GM12878 (cell line): ENCODE measurements around the gene SLFN13. TPM values are rescaled to one million over a fixed set of nuclear protein-coding genes. Genes with fewer than 3 reads are reported as not detected.

ENCODE experiments used
- ATF7 ChIP-seq: fragments of 450-650 bp; IDR thresholded peaks from 2 replicates; pipeline ENCODE4 v1.6.1; 2016; ENCODE audit warnings: low read depth, mild to moderate bottlenecking
- CREM ChIP-seq: IDR thresholded peaks from 2 replicates; pipeline ENCODE4 v1.6.1; 2014; ENCODE audit warnings: antibody characterized with exemption, low read depth
- FOS ChIP-seq: IDR thresholded peaks from 3 replicates; pipeline ENCODE4 v1.6.1; 2011; ENCODE audit warnings: borderline replicate concordance; ENCODE audit not compliant: insufficient read length; ENCODE audit errors: extremely low read depth
- FOXM1 ChIP-seq: IDR thresholded peaks from 2 replicates; pipeline ENCODE4 v1.6.1; 2012; ENCODE audit warnings: low read depth, mild to moderate bottlenecking, inconsistent platforms, low read length, moderate library complexity
- GABPA ChIP-seq: IDR thresholded peaks from 2 replicates; pipeline ENCODE4 v1.6.1; 2014; ENCODE audit warnings: antibody characterized with exemption, low read depth, mild to moderate bottlenecking, inconsistent platforms
- HDAC2 ChIP-seq: fragments of 200-600 bp; sonication (generic); IDR thresholded peaks from 2 replicates; pipeline ENCODE4 v1.6.1; 2017
- IKZF1 ChIP-seq: fragments of 450-650 bp; conservative IDR thresholded peaks from 2 replicates; pipeline ENCODE4 v1.6.1; 2017; ENCODE audit warnings: antibody characterized with exemption, mild to moderate bottlenecking
- MEF2A ChIP-seq: IDR thresholded peaks from 2 replicates; pipeline ENCODE4 v1.6.1; 2011; ENCODE audit warnings: low read depth, mild to moderate bottlenecking, low read length, moderate library complexity; ENCODE audit not compliant: insufficient read depth
- MTA2 ChIP-seq: fragments of 450-650 bp; IDR thresholded peaks from 2 replicates; pipeline ENCODE4 v1.6.1; 2016; ENCODE audit warnings: low read depth, mild to moderate bottlenecking, moderate library complexity
- MTA3 ChIP-seq: IDR thresholded peaks from 2 replicates; pipeline ENCODE4 v1.6.1; 2012; ENCODE audit warnings: low read length, inconsistent platforms, borderline replicate concordance
- MYC ChIP-seq: IDR thresholded peaks from 2 replicates; pipeline ENCODE4 v1.6.1; 2011; ENCODE audit warnings: mild to moderate bottlenecking, low read length, moderate library complexity, inconsistent platforms; ENCODE audit not compliant: insufficient read depth, insufficient replicate concordance, insufficient read length, severe bottlenecking
- NBN ChIP-seq: fragments of 450-650 bp; IDR thresholded peaks from 2 replicates; pipeline ENCODE4 v1.6.1; 2016
- NFYA ChIP-seq: IDR thresholded peaks from 2 replicates; pipeline ENCODE4 v1.6.1; 2011; ENCODE audit warnings: low read depth, mild to moderate bottlenecking, low read length, improper control_type of control experiment, borderline replicate concordance
- NR2C1 ChIP-seq: fragments of 450-650 bp; IDR thresholded peaks from 2 replicates; pipeline ENCODE4 v1.6.1; 2017; ENCODE audit warnings: antibody characterized with exemption, mild to moderate bottlenecking, moderate library complexity
- PAX5 ChIP-seq: IDR thresholded peaks from 2 replicates; pipeline ENCODE4 v1.6.1; 2011; ENCODE audit warnings: low read depth, low read length, borderline replicate concordance
- POU2F2 ChIP-seq: IDR thresholded peaks from 3 replicates; pipeline ENCODE4 v1.6.1; 2011; ENCODE audit warnings: low read depth, mild to moderate bottlenecking, low read length, borderline replicate concordance
- RAD51 ChIP-seq: fragments of 450-650 bp; IDR thresholded peaks from 2 replicates; pipeline ENCODE4 v1.6.1; 2016; ENCODE audit warnings: moderate library complexity, mild to moderate bottlenecking, inconsistent platforms
- RELA ChIP-seq: fragments of 450-650 bp; IDR thresholded peaks from 2 replicates; pipeline ENCODE4 v1.8.0; 2014; ENCODE audit warnings: borderline replicate concordance; ENCODE audit not compliant: partially characterized antibody
- SIN3A ChIP-seq: IDR thresholded peaks from 2 replicates; pipeline ENCODE4 v1.6.1; 2012; ENCODE audit warnings: low read depth, low read length, improper control_type of control experiment
- SIX5 ChIP-seq: IDR thresholded peaks from 2 replicates; pipeline ENCODE4 v1.6.1; 2011; ENCODE audit warnings: mild to moderate bottlenecking, low read depth, low read length, moderate library complexity; ENCODE audit not compliant: severe bottlenecking
- SMAD1 ChIP-seq: fragments of 450-650 bp; IDR thresholded peaks from 2 replicates; pipeline ENCODE4 v1.6.1; 2018; ENCODE audit warnings: mild to moderate bottlenecking, low read depth; ENCODE audit not compliant: partially characterized antibody
- TBL1XR1 ChIP-seq: IDR thresholded peaks from 2 replicates; pipeline ENCODE4 v1.6.1; 2012; ENCODE audit warnings: low read depth, low read length, improper control_type of control experiment
- TCF7 ChIP-seq: IDR thresholded peaks from 2 replicates; pipeline ENCODE4 v1.6.1; 2014; ENCODE audit warnings: antibody characterized with exemption, borderline replicate concordance
- ZBTB40 ChIP-seq: fragments of 450-650 bp; IDR thresholded peaks from 2 replicates; pipeline ENCODE4 v1.6.1; 2016; ENCODE audit warnings: mild to moderate bottlenecking, moderate library complexity, borderline replicate concordance
- ZNF592 ChIP-seq: fragments of 450-650 bp; IDR thresholded peaks from 2 replicates; pipeline ENCODE4 v1.6.1; 2017; ENCODE audit warnings: mild to moderate bottlenecking, moderate library complexity
- polyA plus RNA-seq, 11 experiments: library from polyadenylated mRNA; depleted of rRNA in 4 of 11; unstranded in 6 of 11; stranded (reverse) in 5 of 11; fragments of >200 nt; fragmentation: Nextera tagmentation in 4 of 11; fragmentation: Illumina TruSeq in 1 of 11; extraction: Ambion mirVana in 4 of 11; extraction: Trizol in 1 of 11; gene quantifications; 1 replicate in 1 of 11; 2 replicates in 10 of 11; pipeline versions ENCODE4 v1.2.1 to v1.2.3, GENCODE V29; 2011 to 2016; ENCODE audit warnings: inconsistent platforms in 2 of 11, missing spikeins in 2 of 11, low read depth in 1 of 11
- total RNA-seq, 4 experiments: library from RNA; depleted of rRNA in 3 of 4; stranded (reverse); fragments of >200 nt in 3 of 4; fragmentation: Illumina TruSeq in 1 of 4; extraction: Trizol in 1 of 4; gene quantifications; 2 replicates each; pipeline versions ENCODE4 v1.2.1 to v1.2.3, GENCODE V29; 2013 to 2021

Gene SLFN13
- total and polyA plus RNA-seq, 10 of the 15 experiments (the other 5 are each of a cell fraction or from before 2014, with no cell fraction given), result 12.4 to 82.4 (median 61.9) TPM

- TF ChIP-seq ZBTB40, result no peak
- TF ChIP-seq RELA, result peak; percentile 17
- TF ChIP-seq RAD51, result no peak
- no peak for TF ChIP-seq FOS
- peak; percentile 88 for TF ChIP-seq MTA2
- TF ChIP-seq FOXM1, result no peak
- TF ChIP-seq SMAD1, result no peak
- TF ChIP-seq SIX5, result no peak
- no peak for TF ChIP-seq ZNF592
- no peak for TF ChIP-seq MEF2A
- TF ChIP-seq CREM, result peak; percentile 35; the same call in 1 of the 2 replicates
- TF ChIP-seq TCF7, result no peak
- TF ChIP-seq HDAC2, result no peak
- TF ChIP-seq GABPA, result no peak
- TF ChIP-seq NR2C1, result no peak
- peak; percentile 78; the same call in 1 of the 2 replicates for TF ChIP-seq SIN3A
- TF ChIP-seq NBN, result peak; percentile 42; the same call in 1 of the 2 replicates
- no peak for TF ChIP-seq MYC
- TF ChIP-seq TBL1XR1, result no peak
- TF ChIP-seq ATF7, result peak; percentile 53; the same call in 1 of the 2 replicates
- TF ChIP-seq NFYA, result no peak
- no peak for TF ChIP-seq POU2F2
- no peak for TF ChIP-seq MTA3
- TF ChIP-seq IKZF1, result peak; percentile 85
- peak; percentile 73 for TF ChIP-seq PAX5
Measured at GRCh38 chr17:35449371-35449931, 885 bp upstream of the SLFN13 start (continued).
